GM23338 (cell line): ENCODE measurements around the gene CHRM4. TPM values are rescaled to one million over a fixed set of nuclear protein-coding genes. Genes with fewer than 3 reads are reported as not detected.

Experiments
- ATAC-seq: fragments of 200-7000 bp; cut with Tn5 transposase; 3 replicates; pipeline ENCODE4 v1.9.1; 2020
- DNase-seq: peaks from one replicate; pipeline ENCODE4 v3.0.0-alpha.2; 2015; ENCODE audit warnings: low spot score
- H2AFZ ChIP-seq: fragments of 200-600 bp; sonication (generic); 2 replicates; pipeline ENCODE4 v1.8.0; 2016; ENCODE audit warnings: antibody characterized with exemption, mild to moderate bottlenecking, moderate library complexity
- H3F3A ChIP-seq: fragments of 200-600 bp; sonication (generic); replicated peaks from 2 replicates; pipeline ENCODE4 v1.8.0; 2017; ENCODE audit warnings: antibody characterized with exemption, mixed run types, low read depth
- H3K27ac ChIP-seq: fragments of 200-600 bp; sonication (generic); 2 replicates; pipeline ENCODE4 v1.6.1; 2016; ENCODE audit warnings: low read depth
- H3K27me3 ChIP-seq: fragments of 200-600 bp; sonication (generic); 2 replicates; pipeline ENCODE4 v1.8.0; 2016; ENCODE audit warnings: mild to moderate bottlenecking, mixed run types, moderate library complexity; ENCODE audit not compliant: insufficient read depth
- H3K36me3 ChIP-seq: fragments of 200-600 bp; sonication (generic); 2 replicates; pipeline ENCODE4 v1.8.0; 2016; ENCODE audit warnings: mild to moderate bottlenecking; ENCODE audit not compliant: insufficient read depth
- H3K4me1 ChIP-seq: fragments of 200-600 bp; sonication (generic); 2 replicates; pipeline ENCODE4 v1.8.0; 2016; ENCODE audit warnings: mild to moderate bottlenecking, moderate library complexity; ENCODE audit not compliant: insufficient read depth
- H3K4me2 ChIP-seq: fragments of 200-600 bp; sonication (generic); 2 replicates; pipeline ENCODE4 v1.7.1; 2017; ENCODE audit warnings: mixed run types
- H3K4me3 ChIP-seq: fragments of 200-600 bp; sonication (generic); 2 replicates; pipeline ENCODE4 v1.6.1; 2016; ENCODE audit warnings: mixed run types
- H3K79me2 ChIP-seq: fragments of 200-600 bp; sonication (generic); replicated peaks from 2 replicates; pipeline ENCODE4 v1.8.0; 2017; ENCODE audit warnings: mild to moderate bottlenecking; ENCODE audit not compliant: insufficient read depth
- H3K9me2 ChIP-seq: fragments of 200-600 bp; sonication (generic); 2 replicates; pipeline ENCODE4 v1.8.0; 2017; ENCODE audit not compliant: insufficient read depth
- H4K20me1 ChIP-seq: fragments of 200-600 bp; sonication (generic); replicated peaks from 2 replicates; pipeline ENCODE4 v1.8.0; 2017; ENCODE audit warnings: mild to moderate bottlenecking; ENCODE audit not compliant: insufficient read depth
- H3K27ac Mint-ChIP-seq: 2 replicates; pipeline ENCODE4 v1.8.0; 2020; ENCODE audit warnings: inconsistent platforms, mild to moderate bottlenecking, moderate library complexity, mixed read lengths
- H3K27me3 Mint-ChIP-seq: 3 replicates; pipeline ENCODE4 v1.8.0; 2022; ENCODE audit warnings: low read depth, mild to moderate bottlenecking, moderate library complexity, mixed read lengths, inconsistent platforms; ENCODE audit not compliant: insufficient read depth, poor library complexity
- H3K36me3 Mint-ChIP-seq: 3 replicates; pipeline ENCODE4 v1.8.0; 2021; ENCODE audit warnings: low read depth, mild to moderate bottlenecking, inconsistent platforms, moderate library complexity, mixed read lengths
- H3K4me1 Mint-ChIP-seq: 3 replicates; pipeline ENCODE4 v1.8.0; 2020; ENCODE audit warnings: mild to moderate bottlenecking, inconsistent platforms, mixed read lengths
- H3K4me3 Mint-ChIP-seq: 3 replicates; pipeline ENCODE4 v1.8.0; 2021; ENCODE audit warnings: moderate library complexity, mild to moderate bottlenecking, inconsistent platforms, mixed read lengths
- H3K9me3 Mint-ChIP-seq: 3 replicates; pipeline ENCODE4 v1.8.0; 2020; ENCODE audit warnings: moderate library complexity, mild to moderate bottlenecking, inconsistent platforms, mixed read lengths
- CREB1 ChIP-seq: fragments of 250-450 bp; sonication (Bioruptor Pico); IDR thresholded peaks from 2 replicates; pipeline ENCODE4 v1.5.0; 2020; ENCODE audit warnings: low read depth, mild to moderate bottlenecking, moderate library complexity
- CTCF ChIP-seq, 2 experiments: fragments of 200-600 bp in 1 of 2; sonication (generic) in 1 of 2; conservative IDR thresholded peaks; 2 replicates each; pipeline versions ENCODE4 v1.5.1 to v1.6.1; 2016 to 2017; ENCODE audit warnings: antibody characterized with exemption in 2 of 2, low read depth in 2 of 2, mild to moderate bottlenecking in 2 of 2, moderate library complexity in 1 of 2
- EZH2 ChIP-seq: fragments of 200-600 bp; sonication (generic); IDR thresholded peaks from one replicate; pipeline ENCODE4 v1.8.0; 2017; ENCODE audit warnings: antibody characterized with exemption, mild to moderate bottlenecking, low read depth; ENCODE audit not compliant: unreplicated experiment
- EZH2phosphoT487 ChIP-seq: fragments of 200-600 bp; sonication (generic); IDR thresholded peaks from one replicate; pipeline ENCODE4 v1.8.1; 2018; ENCODE audit warnings: antibody characterized with exemption; ENCODE audit not compliant: unreplicated experiment
- REST ChIP-seq: IDR thresholded peaks from one replicate; pipeline ENCODE4 v1.6.1; 2018; ENCODE audit warnings: antibody characterized with exemption; ENCODE audit not compliant: unreplicated experiment
- STAT1 ChIP-seq: IDR thresholded peaks from one replicate; pipeline ENCODE4 v1.6.1; 2016; ENCODE audit warnings: antibody characterized with exemption; ENCODE audit not compliant: unreplicated experiment
- ZNF114 ChIP-seq: fragments of 250-450 bp; sonication (Bioruptor Pico); IDR thresholded peaks from 2 replicates; pipeline ENCODE4 v1.5.0; 2020; ENCODE audit warnings: mild to moderate bottlenecking, moderate library complexity
- ZNF331 ChIP-seq: fragments of 250-450 bp; sonication (Bioruptor Pico); IDR thresholded peaks from 2 replicates; pipeline ENCODE4 v1.5.0; 2020; ENCODE audit warnings: low read depth, mild to moderate bottlenecking, moderate library complexity
- polyA plus RNA-seq: library from polyadenylated mRNA; unstranded; fragments of >200 nt; fragmentation: Nextera tagmentation; extraction: Ambion mirVana; gene quantifications from 2 replicates; pipeline ENCODE4 v1.2.1, GENCODE V29; 2016
- total RNA-seq: library from RNA; depleted of rRNA; stranded (reverse); fragments of >200 nt; shearing (Covaris generic); gene quantifications from 2 replicates; pipeline ENCODE4 v1.2.3, GENCODE V29; 2014

Gene CHRM4
- total and polyA plus RNA-seq, 2 experiments from 2014 or later: 0.97 TPM; not detected in 1

DNA sequence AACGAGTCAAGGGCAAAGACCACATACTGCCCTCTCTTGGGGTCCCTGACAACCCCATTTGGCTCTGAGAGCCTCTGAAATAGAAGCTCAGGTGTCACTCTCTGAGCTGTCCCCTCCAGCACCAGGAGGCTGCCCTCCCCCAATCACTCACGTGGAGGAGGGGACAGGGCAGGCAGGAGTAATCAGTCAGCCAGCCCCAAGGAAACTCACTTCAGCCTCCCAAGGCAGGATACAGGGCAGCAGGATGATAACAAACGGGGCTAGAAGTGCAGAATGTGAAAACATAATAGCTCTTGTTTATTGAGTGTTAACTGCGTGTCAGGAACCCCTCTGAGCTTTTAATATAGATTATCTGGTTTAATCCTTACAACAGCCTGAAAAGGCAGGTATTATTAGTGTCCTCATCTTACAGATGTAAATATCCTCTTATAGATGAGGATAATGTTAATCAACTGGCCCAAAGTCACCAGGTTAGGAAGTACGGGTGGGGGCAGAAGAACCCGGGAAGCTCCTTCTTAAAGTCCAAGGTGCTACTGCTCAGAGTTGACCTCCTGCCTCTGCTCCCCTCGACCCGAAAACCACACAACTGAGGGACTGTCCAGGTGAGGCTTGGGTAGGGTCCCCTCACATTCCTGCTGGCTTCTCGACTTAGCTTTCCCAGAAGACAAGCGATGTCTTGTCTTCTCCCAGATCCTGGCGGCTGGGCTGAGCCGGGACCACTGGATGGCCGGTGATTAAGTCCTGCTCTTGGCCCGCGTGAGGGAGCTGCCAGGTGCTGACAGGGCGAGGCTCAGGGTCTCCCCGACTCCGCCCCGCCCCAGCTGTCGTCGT lies 2.7 kb downstream of the CHRM4 start:
- Histone ChIP-seq H3K27ac (no peak overlapping the region), H2AFZ (no peak overlapping the region), H4K20me1 (peaks cover 7% of the 10 kb centered on the region), H3K9me2 (no peaks in the 10 kb centered on the region), H3K4me3 (peak overlapping the region; percentile 76), H3K27me3 (peaks cover 57% of the 10 kb centered on the region), H3K4me2 (peak overlapping the region; percentile 88), H3K36me3 (no peaks in the 10 kb centered on the region), H3K79me2 (no peaks in the 10 kb centered on the region), H3F3A (peaks cover 18% of the 10 kb centered on the region), H3K4me1 (peaks cover 29% of the 10 kb centered on the region)
- H3K27me3 Mint-ChIP-seq: peaks cover 67% of the 10 kb centered on the region
- H3K27ac Mint-ChIP-seq: no peak overlapping the region
- DNase-seq: peak; percentile 28
- H3K9me3 Mint-ChIP-seq: no peaks in the 10 kb centered on the region; the same call in 1 of the 3 replicates
- no peak for TF ChIP-seq ZNF331 (CRISPR knock-in tag)
- no peak for TF ChIP-seq CREB1 (CRISPR knock-in tag)
- H3K36me3 Mint-ChIP-seq: peaks cover 4% of the 10 kb centered on the region; the same call in 2 of the 3 replicates
- ATAC-seq: peak; percentile 1; the same call in 1 of the 3 replicates
- H3K4me3 Mint-ChIP-seq: peak overlapping the region; percentile 69
- peaks cover 33% of the 10 kb centered on the region for H3K4me1 Mint-ChIP-seq

- Histone ChIP-seq H3K27ac (no peak overlapping the region), H3K4me2 (peak overlapping the region; percentile 88), H3K4me1 (peaks cover 36% of the 10 kb centered on the region), H3F3A (peaks cover 19% of the 10 kb centered on the region), H3K79me2 (no peaks in the 10 kb centered on the region), H3K27me3 (peaks cover 49% of the 10 kb centered on the region), H3K9me2 (no peaks in the 10 kb centered on the region), H4K20me1 (peaks cover 7% of the 10 kb centered on the region), H3K4me3 (peak overlapping the region; percentile 76; the same call in 1 of the 2 replicates), H3K36me3 (no peaks in the 10 kb centered on the region; the same call in 1 of the 2 replicates), H2AFZ (no peak overlapping the region)
- H3K27me3 Mint-ChIP-seq: peaks cover 60% of the 10 kb centered on the region
- H3K4me1 Mint-ChIP-seq: peaks cover 36% of the 10 kb centered on the region
- ATAC-seq (no peak), DNase-seq (peak; percentile 34)
- H3K36me3 Mint-ChIP-seq: peaks cover 11% of the 10 kb centered on the region
- no peak overlapping the region for H3K27ac Mint-ChIP-seq
- peak overlapping the region; percentile 69; the same call in 1 of the 3 replicates for H3K4me3 Mint-ChIP-seq
- H3K9me3 Mint-ChIP-seq: no peaks in the 10 kb centered on the region; the same call in 1 of the 3 replicates
- no peak for TF ChIP-seq EZH2
Measured at GRCh38 chr11:46387919-46388618, 3.5 kb downstream of the CHRM4 start.

DNA sequence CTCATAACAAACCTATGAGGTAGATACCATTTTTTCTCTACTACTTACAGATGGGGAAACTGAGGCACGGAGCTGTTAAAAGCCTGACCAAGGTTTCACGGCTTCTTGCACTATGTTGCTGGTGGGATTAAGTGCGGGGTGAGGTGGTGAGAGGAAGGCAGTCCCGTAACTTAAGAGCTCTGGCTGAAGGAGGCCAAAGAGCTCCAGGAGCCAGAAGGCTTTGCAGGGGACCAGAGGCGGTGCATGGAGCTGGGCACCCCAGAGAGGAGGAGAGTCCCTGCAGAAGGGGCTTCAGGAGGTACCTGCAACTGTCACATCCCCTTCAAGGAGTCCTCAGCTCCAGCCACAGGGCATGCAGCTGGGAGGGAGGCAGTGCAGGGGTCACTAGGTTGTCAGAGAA lies 4.1 kb downstream of the CHRM4 start:
- Histone ChIP-seq H3K9me2 (no peaks in the 10 kb centered on the region), H3K4me3 (no peak overlapping the region), H3K79me2 (no peaks in the 10 kb centered on the region), H3K4me2 (no peak overlapping the region; the same call in 1 of the 2 replicates), H2AFZ (no peak overlapping the region), H3K27me3 (peaks cover 45% of the 10 kb centered on the region), H3K27ac (no peak overlapping the region), H3K4me1 (peaks cover 40% of the 10 kb centered on the region), H3K36me3 (no peaks in the 10 kb centered on the region; the same call in 1 of the 2 replicates), H4K20me1 (peaks cover 7% of the 10 kb centered on the region), H3F3A (peaks cover 22% of the 10 kb centered on the region)
- ATAC-seq (no peak), DNase-seq (no peak)
- H3K36me3 Mint-ChIP-seq: peaks cover 11% of the 10 kb centered on the region
- peaks cover 55% of the 10 kb centered on the region for H3K27me3 Mint-ChIP-seq
- no peak overlapping the region; the same call in 2 of the 3 replicates for H3K4me3 Mint-ChIP-seq
- TF ChIP-seq REST: no peak
- no peak for TF ChIP-seq ZNF114
- TF ChIP-seq CREB1 (CRISPR knock-in tag): no peak
- TF ChIP-seq EZH2phosphoT487: no peak
- TF ChIP-seq ZNF331 (CRISPR knock-in tag): no peak
- no peak for TF ChIP-seq STAT1
- TF ChIP-seq CTCF (conservative IDR thresholded peaks at IDR 0.05; ENCODE audit: low read depth in 2 of 2): no peak
- peaks cover 34% of the 10 kb centered on the region for H3K4me1 Mint-ChIP-seq
- no peaks in the 10 kb centered on the region; the same call in 1 of the 3 replicates for H3K9me3 Mint-ChIP-seq
- H3K27ac Mint-ChIP-seq: no peak overlapping the region
